RPMI7951 (cell line): Measurements from ENCODE around the gene CST9L. TPM values are rescaled to one million over a fixed set of nuclear protein-coding genes. Genes with fewer than 3 reads are reported as not detected.
"Not testable (repeated sequence)": the region's sequence is repeated elsewhere in the genome, so short reads cannot be mapped to it uniquely, and the experiment has no call there.

Experiments used
- DNase-seq: peaks from one replicate; pipeline ENCODE4 v3.0.0-alpha.2; 2012; ENCODE audit warnings: low read depth
- total RNA-seq: library from RNA; depleted of rRNA; stranded (reverse); fragments of >200 nt; shearing (Covaris generic); gene quantifications from 2 replicates; pipeline ENCODE4 v1.2.3, GENCODE V29; 2014

CST9L gene
- total RNA-seq, 1 experiment from 2014 or later = not detected

DNA sequence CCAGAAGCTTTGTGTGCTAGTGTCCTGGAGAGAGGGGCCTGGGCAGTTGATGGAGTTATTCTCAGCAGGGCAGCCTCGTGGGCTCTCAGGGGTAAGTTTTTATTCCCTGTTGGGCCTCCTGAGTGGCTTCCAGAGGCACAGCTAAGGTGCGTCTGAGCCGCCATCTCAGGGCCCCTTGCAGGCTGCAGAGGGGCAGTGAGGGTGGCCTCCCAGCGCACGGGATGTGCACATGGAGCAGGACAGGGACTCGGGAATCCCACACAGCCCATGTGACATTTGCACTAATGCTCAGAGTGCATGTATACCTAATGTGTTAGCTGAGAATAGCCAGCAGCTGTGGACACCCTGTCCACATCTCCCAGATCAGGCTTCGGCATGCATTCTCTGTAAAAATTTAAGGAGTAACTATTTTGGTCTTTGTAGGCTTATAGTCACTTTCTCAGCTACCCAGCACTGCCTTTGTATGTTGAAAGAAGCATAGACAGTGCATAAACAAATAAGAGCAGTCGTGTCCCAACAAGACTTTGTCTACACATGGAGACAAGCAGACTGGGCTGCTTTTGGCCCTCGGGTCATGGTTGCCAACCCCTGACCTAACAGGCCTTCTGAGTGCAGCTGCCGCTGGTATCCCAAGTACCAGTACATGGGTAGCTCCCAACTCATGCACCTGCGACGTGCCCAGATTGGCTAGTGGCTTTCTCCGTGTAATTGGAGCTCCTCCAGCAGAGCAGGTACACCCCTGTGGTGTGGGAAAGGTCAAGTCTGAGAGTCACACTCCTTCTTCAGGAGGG lies 18.6 kb upstream of the CST9L start:
- no peak for DNase-seq

DNA sequence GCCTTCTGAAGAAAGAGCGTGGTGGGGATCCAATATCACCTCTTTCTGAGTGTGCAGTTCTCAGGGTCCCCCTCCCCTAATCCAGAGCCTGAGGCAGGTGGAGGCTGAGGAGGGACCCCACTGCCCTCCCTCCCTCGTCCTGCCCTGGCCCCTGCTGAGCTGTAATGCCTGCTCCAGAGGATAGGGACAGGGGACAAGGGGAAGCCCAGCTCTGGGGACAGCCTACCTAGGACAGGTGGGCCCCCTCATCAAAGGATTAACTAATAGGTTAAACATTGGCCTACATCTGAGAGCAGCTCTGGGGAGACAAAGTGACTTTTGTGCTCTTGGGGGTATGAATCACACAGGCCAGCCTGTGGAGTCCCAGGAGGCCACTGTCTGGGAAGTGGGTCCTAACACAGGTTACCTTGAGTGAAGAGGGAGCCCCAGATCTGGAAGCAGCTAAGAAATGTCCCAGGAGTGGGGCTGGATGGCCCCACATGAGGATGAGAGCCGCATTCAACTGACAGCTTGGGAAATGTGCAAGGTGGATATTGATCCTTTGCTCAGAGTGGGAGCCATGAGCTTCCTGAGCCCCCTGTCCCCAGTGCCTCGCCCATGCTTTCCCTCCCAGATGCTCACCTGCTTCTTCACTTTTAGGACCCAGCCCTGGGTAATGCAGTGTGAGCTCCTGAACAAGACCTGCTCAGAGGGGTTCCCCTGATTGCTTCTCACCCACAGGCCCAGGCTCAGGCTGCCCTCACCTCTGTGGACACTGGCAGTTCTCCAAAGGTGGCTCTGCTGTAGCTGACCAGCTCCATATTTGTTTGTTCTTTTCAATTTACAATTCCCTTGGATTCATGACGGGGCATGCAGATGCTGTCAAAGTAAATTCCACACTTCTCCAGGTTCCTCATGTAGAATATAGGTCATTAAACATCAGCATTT lies 17.8 kb upstream of the CST9L start:
- DNase-seq = no peak

DNA sequence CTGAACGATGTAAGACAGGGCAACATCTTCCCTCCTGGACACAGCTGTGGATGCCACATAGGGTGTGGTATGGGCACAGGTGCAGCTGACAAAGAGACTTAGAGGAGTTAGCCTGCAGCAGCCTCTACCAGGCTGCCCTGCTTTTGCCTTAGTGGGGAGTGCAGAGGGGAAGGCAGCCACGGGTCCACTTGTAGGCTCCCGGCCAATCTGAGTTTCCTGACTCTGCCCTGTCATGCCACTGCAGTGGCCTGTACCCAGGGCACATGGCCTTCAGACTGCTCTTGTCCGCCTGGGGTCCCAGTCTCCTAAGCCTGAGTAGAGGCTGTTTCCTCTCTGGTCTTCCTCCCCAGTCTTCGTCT lies 17.1 kb upstream of the CST9L start:
- DNase-seq = no peak

DNA sequence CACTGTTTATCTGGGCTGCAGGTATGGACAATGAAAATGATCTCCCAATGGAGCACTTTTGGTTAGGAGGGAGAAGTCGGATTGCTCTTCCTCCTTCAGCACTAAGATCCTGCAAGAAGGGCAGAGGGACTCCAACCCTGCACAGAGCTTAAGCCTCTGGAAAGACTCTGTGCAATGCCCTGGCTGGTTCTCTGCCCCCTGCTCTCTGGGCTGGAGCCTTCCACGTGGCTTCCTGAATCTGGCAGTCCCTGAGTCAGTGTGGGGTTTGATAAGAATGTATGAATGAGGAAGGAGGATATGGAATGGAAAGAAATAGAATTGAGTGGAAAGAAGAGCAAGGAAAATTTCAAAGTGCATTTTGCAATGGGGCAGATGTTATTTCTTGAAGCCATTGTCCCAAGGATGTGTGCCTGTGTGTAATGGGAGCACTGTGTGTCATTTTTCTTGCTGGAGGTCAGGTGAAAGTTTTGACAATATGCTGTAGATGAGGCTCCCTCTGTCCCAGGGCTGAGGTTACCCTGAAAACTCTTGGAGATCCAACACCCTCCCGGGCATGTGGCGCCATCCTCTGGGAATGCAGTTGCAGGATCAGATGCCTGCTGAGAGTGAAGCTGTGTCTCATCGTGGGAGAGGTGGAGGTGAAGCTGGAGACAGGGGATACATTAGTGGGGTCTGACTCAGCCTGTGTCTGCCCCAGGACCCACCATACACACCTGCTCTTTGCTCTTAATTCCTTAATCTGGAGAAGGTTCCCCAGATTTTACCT lies 16.3 kb upstream of the CST9L start:
- no peak for DNase-seq

DNA sequence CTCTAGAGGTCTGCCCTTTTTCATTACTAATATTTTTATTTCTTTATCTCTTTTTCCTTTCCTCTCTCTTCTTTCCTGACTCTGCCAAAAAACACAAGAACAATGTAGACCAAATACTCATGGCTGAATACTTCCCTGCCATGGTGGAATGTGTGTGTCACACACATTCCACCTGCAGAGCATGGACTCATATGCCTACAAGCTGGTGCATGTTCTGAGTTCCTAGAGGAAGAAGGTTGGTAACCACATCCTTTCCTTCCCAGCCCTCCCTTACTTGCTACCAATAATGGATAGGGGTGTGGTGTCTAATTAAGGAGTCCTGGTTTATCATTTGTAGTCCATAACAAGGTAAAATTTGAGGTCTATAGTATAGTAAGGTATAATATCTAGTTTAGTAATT lies 15.2 kb upstream of the CST9L start:
- no peak for DNase-seq

DNA sequence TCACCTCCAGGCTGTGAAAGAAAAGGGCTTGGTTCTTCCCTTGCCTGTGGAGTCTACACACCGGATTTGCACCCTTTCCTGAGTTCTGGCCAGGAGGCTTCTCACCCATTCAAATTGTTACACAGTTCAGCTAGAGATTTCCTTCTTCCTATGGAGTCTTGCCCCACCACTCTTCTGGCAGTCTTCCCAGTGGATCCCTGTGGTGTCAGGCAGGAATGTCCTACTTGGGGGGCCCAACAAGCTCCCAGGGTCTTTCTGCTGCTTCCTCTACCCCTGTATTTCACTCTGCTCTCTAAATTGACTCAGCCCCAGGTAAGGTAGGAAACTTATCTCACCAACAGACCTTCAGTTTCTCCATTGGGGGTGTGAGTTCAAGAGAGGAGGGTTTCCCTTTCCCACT lies 14.0 kb upstream of the CST9L start:
- no peak for DNase-seq

DNA sequence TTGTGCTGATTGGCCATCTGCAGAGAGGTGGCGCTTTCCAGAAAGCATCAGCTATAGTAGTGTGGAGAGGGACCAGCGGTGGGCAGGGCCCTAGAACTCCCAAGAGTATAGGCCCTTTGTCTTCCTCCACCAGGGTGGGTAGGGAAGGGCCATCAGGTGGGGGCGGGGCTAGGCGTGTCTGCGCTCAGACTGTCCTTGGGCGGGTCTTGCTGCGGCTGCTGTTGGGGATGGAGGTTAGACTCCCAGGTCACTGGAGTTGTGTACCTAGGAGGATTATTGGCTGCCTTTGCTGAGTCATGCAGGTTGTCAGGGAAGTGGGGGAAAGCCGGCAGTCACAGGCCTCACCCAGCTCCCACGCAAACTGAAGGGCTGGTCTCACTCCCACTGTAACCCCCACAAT lies 13.5 kb upstream of the CST9L start:
- DNase-seq = not testable (repeated sequence)

DNA sequence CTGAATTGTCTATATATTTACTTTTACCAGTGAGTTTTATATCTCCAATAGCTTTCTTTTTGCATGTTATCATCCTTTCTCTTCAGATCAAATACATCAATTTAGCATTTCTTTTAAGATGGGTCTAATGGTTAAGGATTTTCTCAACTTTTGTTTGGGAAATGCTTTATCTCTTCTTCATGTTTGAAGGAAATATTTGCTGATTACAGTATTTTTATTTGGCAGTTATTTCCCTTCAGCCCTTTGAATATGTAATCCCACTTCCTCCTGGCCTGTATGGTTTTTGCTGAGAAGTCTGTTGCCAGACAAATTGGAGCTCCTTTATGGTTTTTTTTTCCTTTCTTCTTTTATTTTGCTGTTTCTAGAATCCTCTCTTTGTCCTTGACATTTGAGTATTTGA lies 6.7 kb upstream of the CST9L start:
- DNase-seq = no peak

DNA sequence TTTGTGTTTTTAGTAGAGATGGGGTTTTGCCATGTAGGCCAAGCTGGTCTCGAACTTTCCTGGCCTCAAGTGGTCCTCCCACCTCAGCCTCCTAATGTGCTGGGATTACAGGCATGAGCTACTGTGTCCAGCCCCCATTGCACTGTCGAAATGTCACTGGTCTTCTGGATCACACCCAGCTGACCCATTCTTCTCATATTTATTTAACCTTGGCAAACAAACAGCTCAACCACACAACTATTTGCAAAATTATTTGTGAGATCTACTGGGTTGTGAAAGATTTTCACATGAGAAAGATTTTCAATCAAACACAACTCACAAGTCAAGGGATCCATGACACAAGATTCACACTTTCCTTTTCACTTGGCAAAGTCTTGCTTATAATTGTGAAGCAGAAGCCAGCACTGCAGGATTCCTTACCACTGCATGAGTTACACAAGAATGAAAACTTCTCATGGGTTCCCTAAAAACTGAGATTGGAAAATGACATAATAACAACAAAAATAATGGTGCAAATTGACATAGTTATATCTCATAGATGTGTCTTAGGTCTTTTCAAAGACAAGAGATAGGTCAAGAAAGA lies 2.0 kb upstream of the CST9L start:
- no peak for DNase-seq

DNA sequence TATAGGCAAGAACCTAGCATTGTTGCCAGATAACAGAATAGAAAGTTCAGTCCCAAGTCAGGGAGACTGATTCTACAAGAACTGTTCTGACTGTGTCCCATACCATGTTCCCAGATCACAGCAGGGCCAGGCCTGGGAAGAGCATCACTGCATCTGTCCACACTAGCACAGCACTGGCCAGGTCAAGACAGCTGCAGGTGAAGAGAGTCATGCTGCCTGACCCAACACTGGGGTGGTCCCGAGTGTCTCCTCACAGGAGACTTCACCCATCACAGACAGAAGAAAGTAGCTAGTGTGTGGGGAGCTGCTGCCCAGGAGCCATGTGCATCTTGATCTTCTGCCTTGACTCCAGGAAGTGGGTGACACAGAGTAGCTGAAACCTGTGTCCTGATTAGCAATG lies 1.3 kb upstream of the CST9L start:
- DNase-seq = no peak

DNA sequence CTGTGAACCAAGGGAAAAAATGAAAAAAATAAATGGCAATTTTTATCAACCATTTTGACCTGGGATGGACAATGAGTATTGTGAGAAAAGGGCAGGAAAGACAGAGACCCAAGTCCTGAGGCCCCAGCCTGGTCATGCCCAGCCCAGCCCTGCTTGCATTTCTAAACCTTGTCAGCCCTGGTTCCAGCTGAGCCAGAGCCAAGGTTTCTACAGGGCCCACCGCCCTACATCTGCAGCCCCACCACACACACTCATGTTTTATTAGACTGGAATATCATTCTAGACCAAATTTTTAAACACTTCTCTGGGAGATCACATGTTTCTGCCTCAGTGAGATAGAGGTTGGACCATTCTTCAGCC lies 667 bp upstream of the CST9L start:
- no peak for DNase-seq

DNA sequence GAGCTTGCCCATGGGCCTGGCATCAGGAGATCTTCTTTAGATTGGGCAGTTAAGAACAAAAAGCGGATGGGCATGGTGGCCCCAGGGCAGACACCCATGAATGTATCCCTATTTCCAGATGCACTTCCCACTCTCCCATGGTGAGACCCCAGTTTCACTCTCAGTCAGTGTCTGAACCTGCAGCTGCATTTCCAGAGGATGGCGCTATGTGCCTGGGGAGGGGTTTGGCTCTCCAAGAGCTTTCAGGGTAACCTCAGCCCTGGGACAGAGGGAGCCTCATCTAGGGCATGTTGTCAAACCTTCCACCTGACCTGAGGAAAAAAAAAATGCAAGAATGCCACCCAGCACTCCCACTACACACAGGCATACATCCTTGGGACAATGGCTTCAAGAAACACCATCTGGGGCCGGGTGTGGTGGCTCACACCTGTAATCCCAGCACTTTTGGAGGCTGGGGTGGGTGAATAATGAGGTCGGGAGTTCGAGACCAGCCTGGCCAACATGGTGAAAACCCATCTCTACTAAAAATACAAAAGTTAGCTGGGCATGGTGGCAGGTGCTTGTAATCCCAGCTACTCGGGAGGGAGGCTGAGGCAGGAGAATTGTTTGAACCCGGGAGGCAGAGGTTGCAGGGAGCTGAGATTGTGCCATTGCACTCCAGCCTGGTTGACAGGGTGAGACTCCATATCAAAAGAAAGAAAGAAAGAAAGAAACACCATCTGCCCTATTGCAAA lies 1.9 kb downstream of the CST9L start:
- DNase-seq = no peak

DNA sequence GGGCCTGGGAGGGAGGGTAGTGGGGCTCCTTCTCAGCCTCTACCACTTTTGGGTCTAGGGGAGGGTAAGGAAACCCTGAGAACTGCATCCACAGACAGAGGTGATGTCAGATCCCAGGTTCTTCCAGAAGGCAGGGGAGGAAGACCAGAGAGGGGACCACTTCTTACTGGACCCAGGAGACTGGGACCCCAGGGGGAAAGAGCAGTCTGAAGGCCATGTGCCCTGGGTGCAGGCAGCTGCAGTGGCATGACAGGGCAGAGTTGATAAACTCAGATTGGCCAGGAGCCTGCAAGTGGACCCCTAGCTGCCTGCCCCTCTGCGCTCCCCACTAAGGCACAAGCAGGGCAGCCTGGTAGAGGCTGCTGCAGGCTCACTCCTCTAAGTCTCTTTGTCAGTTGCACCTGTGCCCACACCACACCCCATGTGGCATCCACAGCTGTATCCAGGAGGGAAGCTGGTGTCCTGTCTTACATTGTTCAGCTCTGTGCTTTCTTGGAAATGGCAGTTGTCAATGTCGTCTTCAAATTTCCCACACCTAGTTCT lies 2.7 kb downstream of the CST9L start:
- no peak for DNase-seq

DNA sequence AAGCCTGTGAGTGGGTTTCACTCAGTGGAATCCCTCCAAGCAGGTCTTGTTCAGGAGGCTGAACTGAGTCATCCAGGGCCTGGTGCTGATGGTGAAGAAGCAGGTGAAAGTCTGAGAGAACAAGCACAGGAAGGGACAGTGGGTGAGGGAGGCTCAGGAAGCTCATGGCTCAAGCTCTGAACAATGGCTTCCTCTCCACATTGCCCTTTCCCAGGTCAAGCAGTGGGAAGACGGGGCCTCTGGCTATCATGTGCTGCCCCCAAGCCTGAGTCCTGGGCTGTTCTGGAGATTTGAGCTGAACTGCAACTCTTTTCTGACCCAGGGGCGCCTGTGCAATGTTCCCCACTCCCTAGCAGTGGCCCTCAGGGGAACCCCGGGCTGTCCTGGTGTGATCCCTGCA lies 3.4 kb downstream of the CST9L start:
- DNase-seq = no peak

DNA sequence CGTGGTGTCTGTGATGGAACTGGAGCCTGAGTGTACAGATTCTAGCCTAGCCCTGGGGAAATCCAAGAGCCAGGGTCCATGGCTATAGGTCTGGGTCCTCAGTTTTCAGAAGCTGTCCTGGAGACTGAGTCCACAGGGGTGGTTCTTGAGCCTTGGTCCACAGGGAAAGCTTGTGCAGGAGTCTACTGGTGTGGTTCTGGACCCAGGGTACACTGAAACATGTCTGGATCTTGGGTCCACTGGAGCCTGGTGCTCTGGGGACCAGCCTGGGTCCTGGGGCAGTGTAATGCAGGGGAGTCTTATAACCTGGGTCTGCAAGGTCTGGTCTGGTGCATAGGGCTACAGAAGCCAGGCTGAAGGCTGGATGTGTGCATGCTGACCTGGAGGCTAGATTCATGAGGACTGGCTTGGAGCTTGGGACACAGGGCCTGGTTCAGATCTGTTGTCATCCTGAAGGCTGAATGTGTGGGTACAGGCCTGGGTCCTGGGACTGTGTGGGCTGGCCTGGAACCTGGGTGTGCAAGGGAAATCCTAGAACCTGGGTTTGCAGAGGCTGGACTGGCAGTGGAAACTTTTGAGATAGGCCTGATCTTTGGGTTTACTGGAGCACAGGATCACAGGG lies 5.5 kb downstream of the CST9L start:
- DNase-seq = no peak

DNA sequence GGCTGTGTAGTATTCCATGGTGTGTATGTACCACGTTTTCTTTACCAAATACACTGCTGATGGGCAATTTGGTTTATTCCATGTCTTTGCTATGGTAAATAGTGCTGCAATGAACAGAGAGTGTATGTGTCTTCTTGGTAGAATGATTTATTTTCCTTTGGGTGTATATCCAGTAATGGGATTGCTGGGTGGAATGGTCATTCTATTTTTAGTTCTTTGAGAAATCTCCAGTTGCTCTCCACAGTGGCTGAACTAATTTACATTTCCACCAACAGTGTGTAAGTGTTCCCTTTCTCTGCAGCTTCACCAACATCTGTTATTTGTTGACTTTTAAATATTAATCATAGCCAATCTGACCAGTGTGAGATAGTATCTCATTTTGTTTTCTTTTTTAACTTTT lies 13.9 kb downstream of the CST9L start:
- DNase-seq = no peak

DNA sequence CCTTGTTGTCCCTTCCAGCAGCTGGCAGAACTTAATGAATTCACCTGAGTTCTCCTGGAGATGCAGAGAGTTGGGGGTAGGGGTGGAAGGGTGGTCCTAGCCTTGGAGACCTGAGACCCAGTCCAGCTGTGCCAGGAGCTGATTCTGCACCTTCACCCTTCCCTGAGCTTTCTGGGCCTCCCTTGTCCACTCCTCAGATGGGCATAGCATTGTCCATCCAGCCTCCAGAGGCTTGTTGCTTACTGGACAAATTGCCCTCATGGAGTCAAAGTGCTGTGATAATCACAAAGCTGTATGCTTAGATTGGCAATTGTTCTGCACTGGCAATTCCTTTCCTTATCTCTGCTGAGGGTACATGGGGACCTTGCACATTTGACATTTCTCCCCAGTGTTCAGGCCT lies 16.5 kb downstream of the CST9L start:
- no peak for DNase-seq

DNA sequence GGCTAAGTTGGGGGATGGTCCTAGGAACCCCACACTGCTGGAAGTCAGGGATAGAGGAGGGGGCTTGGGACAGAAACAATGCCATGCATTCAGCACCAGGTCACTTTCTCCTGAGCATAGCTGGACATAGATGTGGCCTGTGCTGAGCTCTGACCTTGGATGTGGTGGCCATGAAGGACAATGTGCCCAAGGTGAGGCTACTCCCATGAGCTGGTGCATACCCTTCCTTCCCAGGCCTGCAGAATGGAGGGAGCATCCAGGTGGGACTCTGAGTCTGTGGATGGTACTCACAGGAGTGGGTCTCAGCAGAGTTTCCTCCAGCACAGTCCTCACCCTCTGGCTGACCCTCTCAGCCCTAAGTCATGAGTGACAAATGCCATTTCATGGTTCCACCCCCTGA lies 16.9 kb downstream of the CST9L start:
- DNase-seq = no peak

DNA sequence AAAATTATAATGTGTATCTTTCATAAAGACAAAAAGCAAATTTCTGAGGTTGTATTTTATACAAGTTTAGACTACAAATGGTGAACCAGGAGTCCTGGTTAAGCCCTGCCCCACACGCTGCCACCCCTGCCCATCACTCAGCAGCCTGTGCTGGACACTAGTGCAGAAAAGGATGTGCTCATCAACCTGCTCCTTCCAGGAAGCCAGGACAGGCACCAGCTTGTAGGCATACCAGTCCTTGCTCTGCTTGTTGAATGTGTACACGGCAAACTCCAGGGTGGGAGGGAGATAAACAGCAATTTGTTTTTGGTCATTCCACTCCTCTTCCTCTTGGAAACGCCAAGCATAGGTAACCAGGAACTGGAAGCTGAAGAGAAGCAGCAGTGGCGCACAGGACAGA lies 18.1 kb downstream of the CST9L start:
- no peak for DNase-seq

DNA sequence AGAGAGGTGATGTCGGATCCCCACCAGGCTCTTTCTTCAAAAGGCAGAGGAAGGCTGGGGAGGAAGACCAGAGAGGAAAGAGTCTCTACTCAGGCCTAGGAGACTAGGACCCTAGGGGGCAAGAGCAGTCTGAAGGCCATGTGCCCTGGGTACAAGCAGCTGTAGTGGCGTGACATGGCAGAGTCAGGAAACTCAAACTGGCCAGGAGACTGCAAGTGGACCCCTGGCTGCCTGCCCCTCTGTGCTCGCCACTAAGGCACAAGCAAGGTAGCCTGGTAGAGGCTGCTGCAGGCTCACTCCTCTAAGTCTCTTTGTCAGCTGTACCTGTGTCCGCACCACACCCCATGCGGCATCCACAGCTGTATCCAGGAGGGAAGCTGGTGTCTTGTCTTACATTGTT lies 19.9 kb downstream of the CST9L start:
- no peak for DNase-seq

DNA sequence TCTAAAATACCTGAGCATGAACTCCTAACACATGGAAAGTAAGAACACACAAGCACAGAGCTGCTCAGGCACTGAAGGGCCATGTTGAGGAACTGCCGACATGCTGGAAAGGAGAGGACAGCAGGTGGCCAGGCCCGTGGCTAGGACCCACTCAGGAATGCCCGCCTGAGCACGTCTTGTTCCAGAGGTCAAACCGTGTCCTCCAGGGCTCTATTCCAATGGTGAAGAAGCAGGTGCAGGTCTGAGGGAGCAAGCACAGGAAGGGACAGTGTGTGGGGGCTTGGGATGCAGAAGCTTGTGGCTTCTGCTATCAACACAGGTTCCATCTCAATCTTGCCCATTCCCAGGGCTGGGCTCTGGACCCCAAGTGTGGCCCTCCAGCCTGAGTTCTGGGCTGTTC lies 20.7 kb downstream of the CST9L start:
- DNase-seq = no peak
